BJ (cell line): ENCODE data around the gene PINLYP. TPM values are rescaled to one million over a fixed set of nuclear protein-coding genes. Genes with fewer than 3 reads are reported as not detected.

Source experiments
- CTCF ChIA-PET: fragments of 350-600 bp; formaldehyde crosslinking; extraction: SDS; loops from one replicate; lab custom pipeline; 2021; ENCODE audit warnings: antibody characterized with exemption, inconsistent platforms; lab: Yijun Ruan, JAX
- POLR2A ChIA-PET: fragments of 300-600 bp; sonication (Branson Sonifier 250); formaldehyde crosslinking; extraction: SDS; loops from one replicate; lab custom pipeline; 2021; ENCODE audit warnings: antibody characterized with exemption; lab: Charles Lee
- DNase-seq: peaks from one replicate; pipeline ENCODE4 v3.0.0-alpha.2; 2011; ENCODE audit warnings: low read depth
- H3K27me3 ChIP-seq: 2 replicates; pipeline ENCODE4 v1.6.0; 2011; ENCODE audit warnings: low read length; ENCODE audit not compliant: control insufficient read depth, insufficient read depth
- H3K36me3 ChIP-seq: 2 replicates; pipeline ENCODE4 v1.5.1; 2011; ENCODE audit warnings: low read length; ENCODE audit not compliant: control insufficient read depth, insufficient read depth
- H3K4me3 ChIP-seq: 2 replicates; pipeline ENCODE4 v1.5.1; 2011; ENCODE audit warnings: low read depth, mild to moderate bottlenecking, control low read depth, low read length
- CTCF ChIP-seq: IDR thresholded peaks from 2 replicates; pipeline ENCODE4 v1.5.1; 2011; ENCODE audit warnings: low read depth, mild to moderate bottlenecking, control low read depth, inconsistent platforms, low read length, moderate library complexity; ENCODE audit not compliant: insufficient read depth
- polyA plus RNA-seq: library from polyadenylated mRNA; depleted of rRNA; stranded (reverse); fragments of >200 nt; gene quantifications from 2 replicates; pipeline ENCODE4 v1.2.3, GENCODE V29; 2011

Gene PINLYP
- polyA plus RNA-seq, 1 experiment: 2.2 TPM

DNA sequence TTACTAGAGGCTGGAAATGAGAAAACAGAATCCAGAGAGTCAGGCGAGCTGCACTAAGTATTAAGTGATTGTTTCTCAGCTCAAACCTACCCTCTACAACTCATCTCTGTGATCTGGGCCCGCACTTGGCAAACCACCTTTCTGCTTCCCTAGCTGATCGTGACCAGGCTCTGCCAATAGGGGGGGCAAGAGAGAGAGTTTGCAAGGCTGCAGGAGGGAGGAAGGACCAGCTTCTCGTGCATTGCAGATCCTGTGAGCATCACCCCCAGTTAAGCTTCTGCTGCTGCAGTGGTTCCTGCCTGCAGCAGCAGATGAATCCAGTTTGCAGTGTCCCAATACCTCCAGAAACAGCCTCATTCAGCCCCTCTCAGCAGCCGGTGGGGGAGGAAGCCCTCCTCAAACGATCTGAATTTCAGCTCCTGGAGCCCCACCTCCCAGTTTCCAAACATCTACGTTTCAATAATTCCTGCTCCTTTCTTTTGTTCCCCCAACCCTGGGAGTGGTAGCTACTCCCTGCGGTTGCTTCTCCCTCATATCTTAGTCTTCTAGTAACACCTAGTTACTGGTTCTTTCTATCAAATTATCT is 20.3 kb upstream of the PINLYP start:
- H3K27me3 ChIP-seq: no peaks in the 10 kb centered on the region
- TF ChIP-seq CTCF: peak; percentile 92
- peaks cover 20% of the 10 kb centered on the region for H3K36me3 ChIP-seq
- H3K4me3 ChIP-seq: no peak overlapping the region
- ChIA-PET CTCF (interaction anchor here (0.5 to 6.3 kb wide), 20 partner anchors 8 to 1547 kb away, joined by 3 to 39 read pairs (median 4); partner anchors contain the start of genes IRGQ, PINLYP, XRCC1 and ZNF576), POLR2A (no interaction called here)
- no peak for DNase-seq

DNA sequence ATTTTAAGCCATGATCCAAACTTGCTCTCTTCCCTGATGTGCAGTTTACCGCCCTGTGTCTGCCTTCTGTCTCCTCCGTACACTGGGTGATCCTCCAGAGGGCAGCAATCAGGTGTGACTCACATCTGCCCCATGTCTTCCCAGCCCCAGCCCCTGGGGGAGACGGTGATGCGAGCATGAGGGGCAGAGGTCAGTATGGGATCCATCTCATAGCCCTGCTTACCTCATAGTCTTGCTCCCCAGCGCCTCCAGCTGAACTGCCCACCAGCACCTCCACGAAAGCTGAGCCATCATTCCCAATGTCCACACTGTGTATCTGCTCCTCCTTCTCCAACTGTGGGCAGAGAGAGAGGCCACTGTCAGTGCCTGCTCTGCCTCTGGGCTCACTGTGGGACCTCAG is 14.9 kb upstream of the PINLYP start:
- no peak overlapping the region for H3K4me3 ChIP-seq
- TF ChIP-seq CTCF: no peak
- H3K27me3 ChIP-seq: no peaks in the 10 kb centered on the region
- POLR2A ChIA-PET: no interaction called here
- no peak for DNase-seq
- CTCF ChIA-PET: interaction anchor here (1.5 kb wide), 1 partner anchor 25 kb away, joined by 6 read pairs; no protein-coding TSS in a partner anchor
- H3K36me3 ChIP-seq: peaks cover 5% of the 10 kb centered on the region

DNA sequence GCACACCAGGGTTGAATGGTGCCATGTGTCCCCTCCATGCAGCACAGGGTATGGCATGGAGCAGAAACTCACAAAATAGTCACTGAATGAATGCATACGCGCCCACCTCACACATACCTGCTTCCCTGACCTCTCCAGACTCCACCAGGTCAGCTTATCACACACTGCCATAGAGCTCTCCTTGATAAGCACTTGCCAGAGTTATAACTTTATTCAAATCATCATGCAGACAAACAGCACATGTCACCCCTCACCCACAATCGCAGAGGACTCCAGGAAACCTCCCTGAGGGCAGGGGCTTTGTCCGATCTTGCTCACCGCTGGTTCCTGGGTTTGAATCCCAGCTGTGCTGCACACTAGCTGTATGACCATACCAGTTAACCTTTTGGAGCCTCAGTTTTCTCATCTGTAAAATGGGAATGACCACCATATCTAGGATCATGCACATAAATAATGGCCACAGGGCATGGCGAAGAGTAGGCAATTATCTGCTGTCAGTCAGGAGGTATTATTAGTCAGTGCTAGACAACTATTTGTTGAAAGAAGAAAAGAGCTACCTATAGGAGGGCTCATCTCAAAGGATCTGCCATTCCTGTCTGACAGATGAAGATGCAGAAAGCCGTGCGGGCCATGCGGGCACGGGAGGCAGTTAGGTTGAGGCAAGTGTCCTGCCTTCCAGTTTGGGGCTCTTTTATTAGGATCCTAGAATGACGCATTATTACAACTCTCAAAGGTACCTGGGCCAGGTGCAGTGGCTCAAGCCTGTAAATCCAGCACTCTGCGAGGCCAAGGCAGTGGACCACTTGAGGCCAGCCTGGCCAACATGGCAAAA is 14.2 kb upstream of the PINLYP start:
- POLR2A ChIA-PET: no interaction called here
- no peaks in the 10 kb centered on the region for H3K27me3 ChIP-seq
- H3K4me3 ChIP-seq: no peak overlapping the region
- H3K36me3 ChIP-seq: peaks cover 2% of the 10 kb centered on the region
- no peak for DNase-seq
- TF ChIP-seq CTCF: no peak
- CTCF ChIA-PET: interaction anchor here (0.6 kb wide), 1 partner anchor 25 kb away, joined by 3 read pairs; no protein-coding TSS in a partner anchor

GRCh38 chr19:43562226-43562697 is 13.3 kb upstream of the PINLYP start:
- ChIA-PET CTCF (interaction anchor here (1.3 kb wide), 1 partner anchor 7 kb away, joined by 3 read pairs; no protein-coding TSS in a partner anchor), POLR2A (no interaction called here)
- H3K27me3 ChIP-seq: no peaks in the 10 kb centered on the region
- no peak for TF ChIP-seq CTCF
- H3K36me3 ChIP-seq: peaks cover 2% of the 10 kb centered on the region
- H3K4me3 ChIP-seq: no peak overlapping the region
- no peak for DNase-seq

DNA sequence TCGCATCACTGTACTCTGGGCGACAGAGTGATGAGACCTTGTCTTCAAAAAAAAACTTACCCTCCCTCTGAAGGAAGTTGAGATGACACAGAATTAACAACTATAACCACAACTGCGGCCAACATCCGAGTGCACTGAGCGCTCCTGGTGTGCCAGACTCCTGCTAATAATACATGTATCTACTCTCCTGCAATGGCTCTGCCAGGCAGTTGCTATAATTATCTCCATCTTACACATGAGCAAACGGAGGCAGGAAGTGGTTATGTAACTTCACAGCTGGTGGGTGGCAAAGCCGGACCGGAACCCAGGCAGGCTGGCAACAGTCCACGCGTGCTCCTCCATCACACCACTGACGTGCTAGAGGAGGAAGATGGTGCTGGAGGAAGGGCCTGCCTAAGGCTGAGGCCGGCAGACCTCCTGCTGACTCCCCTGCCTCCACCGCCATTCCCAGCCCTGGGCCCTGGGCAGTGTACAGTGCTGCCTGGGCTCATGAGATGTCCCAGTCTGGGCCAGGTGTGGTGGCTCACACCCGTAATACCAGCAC is 12.8 kb upstream of the PINLYP start:
- CTCF ChIA-PET: interaction anchor here (1.3 kb wide), 1 partner anchor 8 kb away, joined by 3 read pairs; no protein-coding TSS in a partner anchor
- POLR2A ChIA-PET: no interaction called here

More for the DNA sequence above, 12.8 kb upstream of the PINLYP start:
- Histone ChIP-seq H3K27me3 (no peaks in the 10 kb centered on the region), H3K36me3 (peaks cover 2% of the 10 kb centered on the region), H3K4me3 (no peak overlapping the region)
- no peak for TF ChIP-seq CTCF
- peak; percentile 26 for DNase-seq
